ENCODE data around the gene TCOF1.

GRCh38 chr5:150326707-150327106, 30.8 kb upstream of the TCOF1 start:
- no peak for TF ChIP-seq CTCF (IDR thresholded peaks at IDR 0.05)
- no peak for TF ChIP-seq POLR2A (IDR thresholded peaks at IDR 0.05)
